Ishikawa (cell line): ENCODE measurements around the gene SOCS3.

ENCODE experiments used
- CEBPB ChIP-seq: IDR thresholded peaks from 2 replicates; pipeline ENCODE4 v1.6.1; 2012
- CREB1 ChIP-seq: IDR thresholded peaks from 2 replicates; pipeline ENCODE4 v1.6.1; 2012; ENCODE audit warnings: low read depth
- EGR1 ChIP-seq: IDR thresholded peaks from 2 replicates; pipeline ENCODE4 v1.6.1; 2012
- EP300 ChIP-seq: IDR thresholded peaks from 2 replicates; pipeline ENCODE4 v1.6.1; 2012; ENCODE audit warnings: borderline replicate concordance
- FOXM1 ChIP-seq: IDR thresholded peaks from 2 replicates; pipeline ENCODE4 v1.6.1; 2012; ENCODE audit warnings: low read depth, borderline replicate concordance
- NFIC ChIP-seq: IDR thresholded peaks from 2 replicates; pipeline ENCODE4 v1.6.1; 2012
- RAD21 ChIP-seq: IDR thresholded peaks from 2 replicates; pipeline ENCODE4 v1.6.1; 2012; ENCODE audit warnings: low read depth
- TAF1 ChIP-seq: IDR thresholded peaks from 2 replicates; pipeline ENCODE4 v1.6.1; 2012; ENCODE audit warnings: low read depth, mild to moderate bottlenecking
- TCF12 ChIP-seq: IDR thresholded peaks from 2 replicates; pipeline ENCODE4 v1.6.1; 2012; ENCODE audit warnings: low read depth
- TEAD4 ChIP-seq: IDR thresholded peaks from 2 replicates; pipeline ENCODE4 v1.6.1; 2012
- YY1 ChIP-seq: IDR thresholded peaks from 2 replicates; pipeline ENCODE4 v1.6.1; 2012; ENCODE audit warnings: low read depth
- ZBTB7A ChIP-seq: IDR thresholded peaks from 2 replicates; pipeline ENCODE4 v1.6.1; 2012; ENCODE audit warnings: low read depth
- TF ChIP-seq, protein P1 (sequence below): IDR thresholded peaks from 2 replicates; pipeline ENCODE4 v1.6.1; 2012
- TF ChIP-seq, protein P2 (sequence below): IDR thresholded peaks from 2 replicates; pipeline ENCODE4 v1.6.1; 2012; ENCODE audit warnings: low read depth, mild to moderate bottlenecking
- TF ChIP-seq, protein P3 (sequence below): IDR thresholded peaks from 2 replicates; pipeline ENCODE4 v1.6.1; 2012

The SOCS3 gene

DNA sequence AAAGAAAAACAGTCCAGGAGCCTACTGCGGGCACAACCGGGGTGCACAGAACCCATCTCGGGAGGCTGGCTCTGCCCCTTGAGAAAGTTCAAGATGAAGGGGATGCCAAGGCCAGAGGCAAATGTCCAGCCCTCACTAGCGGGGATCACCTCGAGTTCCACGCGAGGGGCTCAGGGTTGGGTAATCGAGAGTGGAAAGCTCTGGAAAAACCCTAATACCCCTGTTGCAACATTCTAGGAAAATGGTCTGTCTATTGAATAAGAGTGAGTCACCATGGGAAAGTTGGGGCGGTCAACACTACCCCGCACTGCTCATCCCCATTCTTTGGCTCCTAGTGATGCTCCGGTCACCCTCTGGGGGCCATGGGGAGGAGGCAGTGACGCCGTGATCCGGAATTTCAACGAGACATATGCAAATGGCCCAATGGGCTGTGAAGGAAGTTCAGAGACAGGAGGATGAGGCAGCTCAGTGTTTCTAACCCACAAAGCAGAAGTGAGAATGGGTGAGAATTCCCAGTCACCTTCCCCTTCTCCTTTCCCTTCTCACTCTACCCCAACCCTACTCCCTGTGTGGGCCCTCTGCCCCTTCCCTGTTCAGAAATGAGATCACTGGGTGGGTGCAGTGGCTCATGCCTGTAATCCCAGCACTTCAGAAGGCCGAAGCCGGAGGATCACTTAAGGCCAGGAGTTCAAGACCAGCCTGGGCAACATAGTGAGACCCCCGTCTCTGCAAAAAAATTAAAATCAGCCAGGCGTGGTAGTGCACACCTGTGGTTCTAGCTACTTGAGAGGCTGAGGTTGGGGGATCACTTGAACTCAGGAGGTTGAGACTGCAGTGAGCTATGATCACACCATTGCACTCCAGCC lies 22.4 kb downstream of the SOCS3 start:
- TF ChIP-seq EP300 (no peak), NFIC (no peak), TAF1 (no peak)
- TF ChIP-seq, protein P1, sequence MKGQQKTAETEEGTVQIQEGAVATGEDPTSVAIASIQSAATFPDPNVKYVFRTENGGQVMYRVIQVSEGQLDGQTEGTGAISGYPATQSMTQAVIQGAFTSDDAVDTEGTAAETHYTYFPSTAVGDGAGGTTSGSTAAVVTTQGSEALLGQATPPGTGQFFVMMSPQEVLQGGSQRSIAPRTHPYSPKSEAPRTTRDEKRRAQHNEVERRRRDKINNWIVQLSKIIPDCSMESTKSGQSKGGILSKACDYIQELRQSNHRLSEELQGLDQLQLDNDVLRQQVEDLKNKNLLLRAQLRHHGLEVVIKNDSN = no peak

DNA sequence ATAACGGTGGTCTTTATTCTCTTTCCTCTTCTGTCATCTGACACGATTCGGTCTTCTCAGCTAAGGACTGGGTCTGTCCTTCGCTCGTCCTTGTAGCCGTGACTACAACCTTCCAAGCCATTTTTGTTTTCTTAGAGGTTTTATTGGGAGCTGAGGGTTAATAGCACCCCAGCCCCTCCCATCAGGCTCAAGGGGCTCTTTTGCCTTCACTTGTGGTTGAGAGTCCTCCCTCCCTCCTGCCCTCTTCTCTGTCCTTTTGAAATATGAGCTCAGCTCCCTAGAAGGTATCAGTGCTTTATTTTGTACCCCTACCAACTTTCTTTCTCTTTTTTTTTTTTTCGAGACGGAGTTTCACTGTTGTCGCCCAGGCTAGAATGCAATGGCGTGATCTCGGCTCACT lies 24.7 kb downstream of the SOCS3 start:
- TF ChIP-seq, protein P1 = no peak
- TF ChIP-seq FOXM1 = no peak
- TF ChIP-seq, protein P2, sequence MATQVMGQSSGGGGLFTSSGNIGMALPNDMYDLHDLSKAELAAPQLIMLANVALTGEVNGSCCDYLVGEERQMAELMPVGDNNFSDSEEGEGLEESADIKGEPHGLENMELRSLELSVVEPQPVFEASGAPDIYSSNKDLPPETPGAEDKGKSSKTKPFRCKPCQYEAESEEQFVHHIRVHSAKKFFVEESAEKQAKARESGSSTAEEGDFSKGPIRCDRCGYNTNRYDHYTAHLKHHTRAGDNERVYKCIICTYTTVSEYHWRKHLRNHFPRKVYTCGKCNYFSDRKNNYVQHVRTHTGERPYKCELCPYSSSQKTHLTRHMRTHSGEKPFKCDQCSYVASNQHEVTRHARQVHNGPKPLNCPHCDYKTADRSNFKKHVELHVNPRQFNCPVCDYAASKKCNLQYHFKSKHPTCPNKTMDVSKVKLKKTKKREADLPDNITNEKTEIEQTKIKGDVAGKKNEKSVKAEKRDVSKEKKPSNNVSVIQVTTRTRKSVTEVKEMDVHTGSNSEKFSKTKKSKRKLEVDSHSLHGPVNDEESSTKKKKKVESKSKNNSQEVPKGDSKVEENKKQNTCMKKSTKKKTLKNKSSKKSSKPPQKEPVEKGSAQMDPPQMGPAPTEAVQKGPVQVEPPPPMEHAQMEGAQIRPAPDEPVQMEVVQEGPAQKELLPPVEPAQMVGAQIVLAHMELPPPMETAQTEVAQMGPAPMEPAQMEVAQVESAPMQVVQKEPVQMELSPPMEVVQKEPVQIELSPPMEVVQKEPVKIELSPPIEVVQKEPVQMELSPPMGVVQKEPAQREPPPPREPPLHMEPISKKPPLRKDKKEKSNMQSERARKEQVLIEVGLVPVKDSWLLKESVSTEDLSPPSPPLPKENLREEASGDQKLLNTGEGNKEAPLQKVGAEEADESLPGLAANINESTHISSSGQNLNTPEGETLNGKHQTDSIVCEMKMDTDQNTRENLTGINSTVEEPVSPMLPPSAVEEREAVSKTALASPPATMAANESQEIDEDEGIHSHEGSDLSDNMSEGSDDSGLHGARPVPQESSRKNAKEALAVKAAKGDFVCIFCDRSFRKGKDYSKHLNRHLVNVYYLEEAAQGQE = no peak
- TF ChIP-seq, protein P3, sequence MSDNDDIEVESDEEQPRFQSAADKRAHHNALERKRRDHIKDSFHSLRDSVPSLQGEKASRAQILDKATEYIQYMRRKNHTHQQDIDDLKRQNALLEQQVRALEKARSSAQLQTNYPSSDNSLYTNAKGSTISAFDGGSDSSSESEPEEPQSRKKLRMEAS = no peak
- no peak for TF ChIP-seq RAD21
- no peak for TF ChIP-seq TEAD4
- no peak for TF ChIP-seq ZBTB7A
- no peak for TF ChIP-seq YY1
- no peak for TF ChIP-seq TCF12
- TF ChIP-seq NFIC = no peak
- no peak for TF ChIP-seq EGR1
- TF ChIP-seq EP300 = no peak
- no peak for TF ChIP-seq TAF1
- TF ChIP-seq CREB1 = no peak
- TF ChIP-seq CEBPB = no peak

DNA sequence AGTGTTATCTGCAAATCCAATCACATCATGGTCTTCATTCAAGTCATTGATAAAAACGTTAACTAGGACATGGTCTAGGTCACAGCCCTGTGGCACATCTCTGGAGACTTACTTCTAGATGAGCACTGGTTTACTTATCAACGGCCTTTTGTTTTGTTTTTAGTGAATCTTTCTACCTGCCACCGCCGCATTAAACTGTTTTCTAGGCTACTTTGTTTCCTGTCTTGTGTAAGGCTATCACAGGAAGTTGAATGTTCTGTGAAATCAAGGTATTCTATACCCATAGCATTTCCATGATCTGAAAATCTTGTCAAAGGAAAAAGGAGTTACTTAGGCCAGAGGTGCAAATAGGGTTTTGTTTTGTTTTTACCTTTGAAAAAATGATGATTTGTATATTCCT lies 26.9 kb downstream of the SOCS3 start:
- TF ChIP-seq TCF12 = no peak
- TF ChIP-seq, protein P1 = no peak
- no peak for TF ChIP-seq CEBPB
- no peak for TF ChIP-seq YY1
- TF ChIP-seq EGR1 = no peak
- TF ChIP-seq NFIC = no peak
- TF ChIP-seq, protein P2 = no peak
- no peak for TF ChIP-seq FOXM1
- no peak for TF ChIP-seq EP300
- TF ChIP-seq RAD21 = no peak
- TF ChIP-seq TEAD4 = no peak
- no peak for TF ChIP-seq CREB1
- TF ChIP-seq, protein P3 = no peak
- TF ChIP-seq ZBTB7A = no peak
- no peak for TF ChIP-seq TAF1

DNA sequence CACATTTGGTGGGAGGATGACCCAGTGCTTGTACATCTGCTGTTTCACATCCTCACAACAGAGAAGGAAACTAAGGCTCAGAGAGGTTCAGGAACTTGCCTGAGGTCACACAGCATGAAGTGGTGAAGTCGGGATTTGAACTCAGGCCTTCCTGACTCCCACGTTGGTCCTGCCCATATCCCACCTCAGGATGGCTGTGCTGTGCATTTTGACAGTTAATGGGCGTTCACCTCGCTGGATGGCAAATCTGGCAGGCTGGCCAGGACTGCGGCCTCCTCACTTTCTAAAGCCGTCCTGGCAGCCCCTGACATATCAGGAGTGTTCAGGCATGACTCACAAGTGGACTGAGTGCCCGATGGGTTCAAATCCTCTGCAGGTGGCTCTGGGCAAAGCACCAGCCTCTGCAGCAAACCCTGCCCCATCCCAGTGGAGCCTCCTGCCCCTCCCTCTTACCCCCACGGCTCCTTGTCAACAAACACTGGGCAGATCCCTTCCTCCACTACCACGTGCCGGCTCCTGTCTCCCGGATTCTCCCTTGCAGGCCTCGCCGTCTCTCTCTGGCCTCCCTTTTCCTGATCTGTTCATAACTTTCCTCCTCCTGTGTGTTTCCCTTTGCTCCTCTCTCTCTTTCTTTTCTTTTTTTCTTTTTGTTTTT lies 29.2 kb downstream of the SOCS3 start:
- TF ChIP-seq YY1 = no peak
- TF ChIP-seq, protein P2 = no peak
- no peak for TF ChIP-seq NFIC
- no peak for TF ChIP-seq FOXM1
- TF ChIP-seq EGR1 = no peak
- TF ChIP-seq RAD21 = no peak
- no peak for TF ChIP-seq TAF1
- no peak for TF ChIP-seq CREB1
- TF ChIP-seq, protein P3 = no peak
- TF ChIP-seq, protein P1 = no peak
- no peak for TF ChIP-seq TCF12
- no peak for TF ChIP-seq CEBPB
- TF ChIP-seq EP300 = no peak
- no peak for TF ChIP-seq ZBTB7A
